ENCODE results near the gene SARM1.

SARM1 gene

DNA sequence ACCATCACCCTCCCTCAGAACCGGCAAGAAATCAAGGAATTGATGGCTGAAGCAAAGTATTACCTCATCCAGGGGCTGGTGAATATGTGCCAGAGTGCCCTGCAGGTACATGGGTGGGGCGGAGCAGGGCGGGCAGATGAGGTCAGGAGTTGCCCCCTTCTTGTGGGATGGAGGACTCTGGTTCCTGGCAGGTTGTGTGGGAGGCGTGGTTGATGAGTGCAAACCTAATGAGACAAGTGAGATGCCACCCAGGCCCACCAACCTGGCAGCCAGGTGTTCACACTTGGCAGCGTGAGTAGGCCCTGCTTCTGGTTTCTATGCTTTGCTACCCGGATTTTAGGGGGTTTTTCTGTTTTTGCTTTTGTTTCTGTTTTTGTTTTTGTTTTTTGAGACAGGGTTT, 31.1 kb upstream of the SARM1 start:
- DNase-seq (ENCODE audit: low spot score): no peak
- no peak for FAIRE-seq

DNA sequence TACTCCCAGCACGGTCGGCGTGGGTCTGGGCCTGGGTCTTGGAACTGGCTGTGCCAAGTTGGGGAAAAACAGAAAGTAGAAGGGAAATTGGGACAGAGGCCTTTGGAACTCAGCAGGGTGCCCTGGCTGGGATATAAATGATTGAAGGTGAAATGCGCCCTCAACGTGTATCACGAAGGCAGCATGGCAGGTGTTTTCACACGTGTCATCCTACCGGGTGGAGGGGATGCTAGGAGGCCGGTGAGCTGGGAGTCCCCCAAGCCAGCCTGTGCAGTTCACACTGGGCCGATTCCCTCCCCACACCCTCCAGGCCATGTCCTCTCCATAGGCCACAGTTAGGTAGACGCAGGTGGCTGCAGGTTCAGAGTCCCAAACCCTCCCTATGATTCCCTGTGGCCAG, 30.0 kb upstream of the SARM1 start:
- DNase-seq (ENCODE audit: low spot score): no peak
- FAIRE-seq: no peak

DNA sequence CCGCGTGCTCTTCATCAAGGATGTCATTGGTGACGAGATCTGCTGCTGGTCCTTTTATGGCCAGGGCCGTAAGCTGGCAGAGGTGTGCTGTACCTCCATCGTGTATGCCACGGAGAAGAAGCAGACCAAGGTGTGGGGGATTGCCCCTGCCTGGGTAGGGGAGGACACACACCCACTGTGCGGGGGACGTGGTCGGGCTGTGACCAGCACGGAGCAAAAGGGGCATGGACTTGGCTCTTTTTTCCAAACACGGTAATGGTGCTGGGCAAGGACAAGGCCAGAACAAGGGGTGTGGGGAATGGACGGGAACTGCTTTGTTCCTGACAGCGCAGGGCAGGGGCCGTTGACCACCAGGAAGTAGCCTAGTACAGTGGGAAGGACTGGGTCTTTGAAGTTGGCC, 29.2 kb upstream of the SARM1 start:
- FAIRE-seq (no peak), DNase-seq (ENCODE audit: low spot score) (no peak)

DNA sequence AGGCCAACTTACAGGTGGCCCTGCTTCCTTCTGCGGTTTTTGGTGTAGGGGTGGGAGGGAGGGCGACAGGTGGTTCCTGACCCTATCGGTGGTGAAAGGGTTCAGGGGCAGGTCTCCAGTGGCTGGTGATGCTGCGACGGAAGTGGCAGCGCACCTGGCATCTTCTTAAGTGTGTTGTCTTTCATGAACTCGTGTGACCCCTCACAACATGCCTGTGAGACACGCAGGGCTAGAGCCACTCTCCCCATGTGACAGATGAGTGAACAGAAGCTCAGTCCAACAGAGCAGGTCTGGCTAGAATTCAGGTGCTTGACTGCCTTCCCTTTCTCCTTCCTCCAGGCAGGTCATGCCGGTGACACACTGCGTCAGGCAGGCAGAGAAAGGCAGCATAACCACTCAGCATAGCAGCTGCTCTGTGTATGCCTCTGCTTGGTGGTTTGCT, 28.0 kb upstream of the SARM1 start:
- FAIRE-seq: no peak
- DNase-seq (ENCODE audit: low spot score): no peak

DNA sequence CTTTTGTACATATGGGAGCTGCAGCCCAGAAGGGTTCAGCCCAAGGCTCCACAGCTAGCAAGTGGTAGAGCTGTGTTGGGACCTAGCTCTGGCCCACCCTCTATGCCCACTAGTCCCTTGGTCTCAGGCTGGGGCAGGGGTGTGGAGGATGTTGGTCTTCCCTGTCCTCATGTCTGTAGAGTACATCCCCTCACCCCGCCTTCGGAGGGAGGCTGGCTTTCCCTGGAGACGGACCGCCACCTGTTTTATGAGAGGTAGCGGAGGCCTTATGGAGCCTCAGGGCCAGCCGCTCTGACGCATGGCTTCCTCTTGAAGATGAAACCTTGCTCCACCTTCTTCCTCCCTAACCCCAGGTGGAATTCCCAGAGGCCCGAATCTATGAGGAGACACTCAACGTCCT, 27.5 kb upstream of the SARM1 start:
- FAIRE-seq (no peak), DNase-seq (ENCODE audit: low spot score) (no peak)

DNA sequence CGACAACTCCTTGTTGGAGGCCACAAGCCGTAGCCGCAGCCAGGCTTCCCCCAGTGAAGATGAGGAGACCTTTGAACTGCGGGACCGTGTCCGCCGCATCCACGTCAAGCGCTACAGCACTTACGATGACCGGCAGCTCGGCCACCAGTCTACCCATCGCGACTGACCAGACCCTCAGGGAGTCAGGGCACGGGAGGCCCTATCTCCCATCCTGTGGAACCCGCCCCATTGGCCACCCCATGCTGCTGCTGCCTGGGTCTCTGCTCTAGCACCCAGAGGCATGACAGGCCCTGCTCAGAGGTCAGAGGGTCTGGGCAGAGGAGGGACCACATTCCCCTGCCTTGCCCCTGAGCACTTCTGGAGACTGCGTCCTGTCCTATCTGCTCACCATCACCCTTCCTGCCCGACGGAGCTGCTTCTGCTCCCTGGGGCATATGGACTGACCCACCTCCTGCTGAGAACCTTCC, 27.0 kb upstream of the SARM1 start:
- no peak for DNase-seq (ENCODE audit: low spot score)

DNA sequence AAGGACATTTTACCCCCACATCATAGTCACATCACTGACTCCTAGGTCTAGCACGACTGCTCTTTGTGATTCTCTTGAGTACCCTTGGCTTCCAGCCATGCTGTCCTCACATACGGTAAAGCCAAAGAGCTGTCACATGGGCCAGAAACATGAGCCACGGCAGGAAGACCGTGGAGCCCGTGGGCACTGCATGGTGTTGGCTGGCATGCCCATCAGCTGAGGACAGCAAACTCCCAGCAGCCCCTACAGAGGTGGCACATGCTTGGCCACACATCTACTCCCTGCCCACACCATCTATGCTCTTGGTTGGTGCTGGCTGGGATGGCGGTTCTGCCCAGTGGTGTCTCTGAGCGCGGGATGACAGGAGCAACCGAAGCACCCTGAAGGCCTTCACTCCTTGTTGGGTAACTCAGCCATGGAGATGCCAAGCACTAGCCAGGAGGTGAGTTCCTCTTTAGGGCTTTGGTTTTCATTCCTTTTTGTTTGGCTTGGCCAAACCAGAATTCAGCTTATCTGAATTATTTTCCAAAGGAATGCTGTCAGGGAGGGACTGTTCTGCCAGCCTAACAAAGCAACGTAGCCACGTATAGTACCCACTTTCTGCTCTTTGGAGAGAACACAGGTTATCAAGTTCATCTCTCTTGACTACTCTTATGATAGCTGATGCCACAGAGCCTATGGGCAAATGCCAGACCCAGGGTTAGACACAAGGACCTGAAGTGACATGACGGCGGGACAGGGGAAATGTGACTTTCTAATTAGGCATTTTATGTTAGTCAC, 25.9 kb upstream of the SARM1 start:
- FAIRE-seq (no peak), DNase-seq (ENCODE audit: low spot score) (peak; percentile 9)

More for the DNA sequence above, 27.0 kb upstream of the SARM1 start:
- no peak for FAIRE-seq

DNA sequence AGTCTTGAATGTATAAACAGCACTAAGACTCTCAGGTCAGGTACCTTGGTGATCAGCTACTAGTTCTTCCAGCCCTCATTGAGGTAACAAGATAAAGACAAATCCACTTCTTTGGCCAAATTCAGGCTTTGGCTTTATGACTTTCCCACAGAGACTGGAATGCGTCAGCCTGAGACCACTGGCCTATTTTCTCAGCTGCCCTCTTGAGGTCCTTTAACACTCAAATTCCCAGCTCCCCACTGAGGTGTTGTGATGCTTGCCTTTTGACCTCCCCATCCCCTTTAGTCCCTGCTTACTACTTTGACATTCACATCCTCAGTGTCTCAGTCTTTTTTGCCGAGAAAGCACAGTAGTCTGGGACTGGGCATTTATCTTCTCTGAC, 25.3 kb upstream of the SARM1 start:
- DNase-seq (ENCODE audit: low spot score): no peak
- FAIRE-seq: no peak

DNA sequence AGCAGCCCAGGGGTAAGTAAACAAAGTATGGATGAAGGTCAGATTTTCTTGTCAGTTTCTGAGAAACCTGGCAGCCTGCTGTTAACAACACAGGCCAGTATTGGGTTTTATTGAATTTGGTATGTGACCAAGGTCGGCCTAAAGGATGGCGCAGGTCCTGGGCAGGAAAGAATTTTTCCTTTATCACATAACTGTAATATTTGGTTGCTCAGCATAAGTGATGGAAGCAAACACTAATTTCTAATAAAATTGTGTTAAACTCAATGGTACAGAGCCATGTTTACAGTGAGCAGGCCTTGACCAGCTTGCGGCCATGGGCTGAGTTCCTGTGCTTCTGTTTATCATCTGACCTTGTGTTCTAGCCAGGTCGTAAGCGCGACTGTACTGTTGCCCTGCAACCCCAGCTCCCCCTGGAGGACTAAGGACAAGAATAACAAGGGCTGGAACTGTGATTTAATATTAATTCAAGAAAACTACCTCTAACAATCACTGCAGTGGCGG, 24.7 kb upstream of the SARM1 start:
- no peak for FAIRE-seq
- no peak for DNase-seq (ENCODE audit: low spot score)

DNA sequence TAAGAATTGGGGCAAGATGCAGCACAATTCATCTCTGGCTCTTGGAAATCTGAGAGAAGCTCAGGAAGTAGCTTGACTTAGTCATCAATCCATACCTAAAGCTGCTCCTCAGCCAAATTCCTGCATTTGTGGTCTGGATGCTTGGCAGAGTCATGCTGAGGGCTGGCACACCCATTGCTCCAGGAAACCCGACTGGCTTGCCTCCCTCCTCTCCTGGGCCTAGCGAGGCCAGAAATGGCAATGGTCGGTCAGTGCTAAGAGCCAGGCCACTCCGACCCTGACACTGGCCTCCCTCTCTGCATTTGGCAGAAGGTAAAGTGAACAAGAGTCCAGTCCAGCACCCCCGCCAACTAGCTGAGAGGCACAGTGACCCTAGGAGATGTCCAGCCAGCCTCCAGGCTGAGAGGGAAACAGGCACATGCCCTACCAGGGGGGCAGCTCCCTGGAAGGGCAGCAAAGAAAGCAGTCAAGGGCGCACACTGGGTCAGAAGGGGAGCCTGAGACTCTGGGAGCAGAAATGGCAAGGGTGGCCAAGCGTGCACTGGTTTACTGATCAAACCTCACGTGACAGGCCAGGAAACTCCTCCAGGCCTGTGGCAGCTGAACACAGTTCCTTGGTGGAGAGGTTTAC, 24.1 kb upstream of the SARM1 start:
- FAIRE-seq: peak; percentile 93

DNA sequence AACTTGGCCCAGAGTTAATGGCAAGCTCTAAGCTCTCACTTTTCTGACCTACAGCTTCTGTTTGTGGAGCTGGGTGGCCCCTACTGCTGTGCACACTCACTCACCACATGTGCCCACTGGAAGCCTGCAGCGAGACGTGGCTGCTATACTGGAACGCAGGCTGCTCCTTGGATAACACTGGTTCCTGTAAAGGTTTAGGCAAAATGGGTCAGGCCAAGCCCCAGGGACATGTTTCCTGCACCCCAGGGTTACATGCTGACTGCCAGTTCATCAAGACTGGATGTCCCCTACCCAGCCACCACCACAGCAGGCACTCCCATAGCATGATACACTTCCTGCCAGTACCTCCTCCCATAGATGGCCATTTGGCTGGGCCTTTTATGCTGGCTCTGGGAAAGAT, 22.5 kb upstream of the SARM1 start:
- no peak for DNase-seq (ENCODE audit: low spot score)
- no peak for FAIRE-seq

More for the DNA sequence above, 24.1 kb upstream of the SARM1 start:
- peak; percentile 92 for DNase-seq (ENCODE audit: low spot score)

DNA sequence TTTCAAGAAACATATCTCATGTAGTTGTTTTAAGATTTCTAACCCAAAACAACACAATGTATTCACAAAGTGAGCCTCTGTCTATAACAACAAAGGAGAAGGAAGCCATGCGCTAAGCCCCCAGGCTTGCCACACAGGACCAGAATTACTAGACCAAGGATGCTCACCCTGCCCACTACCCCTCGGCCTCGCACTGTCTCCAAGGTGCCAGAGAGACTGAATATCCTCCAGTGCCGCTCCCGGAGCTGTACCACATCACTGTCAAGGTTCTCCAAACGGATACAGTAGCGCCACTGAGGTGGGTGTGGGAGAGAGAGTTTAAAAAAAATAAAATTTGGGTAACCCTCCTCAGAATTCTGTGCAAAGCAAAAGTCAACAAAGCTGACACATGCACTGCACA, 21.2 kb upstream of the SARM1 start:
- DNase-seq (ENCODE audit: low spot score) (no peak), FAIRE-seq (no peak)

DNA sequence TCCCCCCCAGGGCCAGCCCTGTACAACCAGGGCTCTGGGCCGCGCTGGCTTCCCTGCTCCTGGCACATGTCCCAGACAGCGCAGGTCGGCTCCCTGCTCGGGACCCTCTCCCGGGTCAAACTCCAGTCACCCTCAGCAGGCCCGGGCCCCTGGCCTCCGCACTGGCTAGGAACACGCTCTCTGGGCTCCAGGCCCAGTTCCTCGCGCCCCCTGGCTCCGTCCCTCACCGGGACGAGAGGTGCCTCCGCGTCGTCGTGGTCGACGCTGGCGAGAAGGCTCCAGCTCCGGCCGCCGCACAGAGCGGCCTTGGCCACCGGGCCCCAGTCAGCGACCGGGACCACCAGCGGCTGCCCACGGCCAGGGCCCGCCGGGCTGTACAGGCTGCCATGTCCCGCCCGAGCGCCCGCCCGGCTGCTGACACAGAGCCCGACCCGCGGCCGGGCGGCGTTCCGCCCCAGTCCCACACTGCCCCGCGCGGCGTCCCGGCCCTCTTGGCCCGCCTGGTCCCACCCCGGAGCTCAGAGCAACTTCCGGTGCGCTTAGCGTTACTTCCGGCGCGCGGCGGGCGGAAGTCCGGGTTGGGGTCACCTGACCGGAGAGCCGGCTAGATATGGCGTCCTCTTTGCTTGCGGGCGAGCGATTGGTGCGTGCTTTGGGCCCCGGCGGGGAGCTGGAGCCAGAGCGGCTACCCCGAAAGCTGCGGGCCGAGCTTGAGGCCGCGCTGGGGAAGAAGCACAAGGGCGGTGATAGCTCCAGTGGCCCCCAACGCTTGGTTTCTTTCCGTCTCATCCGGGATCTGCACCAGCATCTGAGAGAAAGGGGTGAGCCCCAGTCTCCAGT, 14.2 kb upstream of the SARM1 start, which contains the start of gene POLDIP2:
POLDIP2 (minus strand) TSS at position 467 of the 840 bp plus-strand sequence; CDS start at position 388, 79 bp downstream.
- no peak for FAIRE-seq
- DNase-seq (ENCODE audit: low spot score): peak; percentile 80

DNA sequence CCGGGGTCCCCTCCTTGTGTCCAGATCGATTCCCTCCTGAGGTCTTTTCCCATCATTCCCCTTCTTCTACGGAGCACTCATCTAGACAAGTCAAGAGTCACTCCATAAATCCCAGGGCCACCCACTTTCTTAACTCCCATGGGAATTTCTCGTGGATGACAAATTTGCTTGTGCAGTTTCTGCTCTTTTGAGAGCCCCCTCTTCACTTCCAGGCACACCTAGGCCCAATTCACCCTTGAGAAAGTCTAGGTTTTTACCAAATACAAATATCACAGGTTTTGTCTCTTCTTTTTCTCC, 13.6 kb upstream of the SARM1 start:
- no peak for FAIRE-seq
- DNase-seq (ENCODE audit: low spot score): no peak

DNA sequence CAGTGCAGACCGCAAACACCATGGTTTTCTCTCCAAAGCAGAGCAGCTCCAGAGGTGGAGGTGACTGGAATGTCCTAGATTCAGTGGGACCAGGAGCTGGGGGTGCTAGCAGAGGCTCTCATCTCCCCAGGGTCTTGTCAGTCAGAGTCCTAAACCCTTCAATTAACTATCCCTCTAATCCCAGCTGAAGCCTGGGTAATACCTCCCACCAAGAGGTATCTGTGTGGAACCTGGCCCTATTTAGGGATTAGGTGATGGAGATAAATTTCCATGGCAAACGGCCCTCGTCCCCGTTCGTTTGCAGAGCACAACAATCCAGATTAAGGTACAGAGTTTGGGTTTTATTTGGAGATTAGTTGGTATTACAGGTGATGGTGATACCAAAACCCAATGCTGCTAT, 8.3 kb upstream of the SARM1 start:
- DNase-seq (ENCODE audit: low spot score): no peak
- FAIRE-seq: no peak

DNA sequence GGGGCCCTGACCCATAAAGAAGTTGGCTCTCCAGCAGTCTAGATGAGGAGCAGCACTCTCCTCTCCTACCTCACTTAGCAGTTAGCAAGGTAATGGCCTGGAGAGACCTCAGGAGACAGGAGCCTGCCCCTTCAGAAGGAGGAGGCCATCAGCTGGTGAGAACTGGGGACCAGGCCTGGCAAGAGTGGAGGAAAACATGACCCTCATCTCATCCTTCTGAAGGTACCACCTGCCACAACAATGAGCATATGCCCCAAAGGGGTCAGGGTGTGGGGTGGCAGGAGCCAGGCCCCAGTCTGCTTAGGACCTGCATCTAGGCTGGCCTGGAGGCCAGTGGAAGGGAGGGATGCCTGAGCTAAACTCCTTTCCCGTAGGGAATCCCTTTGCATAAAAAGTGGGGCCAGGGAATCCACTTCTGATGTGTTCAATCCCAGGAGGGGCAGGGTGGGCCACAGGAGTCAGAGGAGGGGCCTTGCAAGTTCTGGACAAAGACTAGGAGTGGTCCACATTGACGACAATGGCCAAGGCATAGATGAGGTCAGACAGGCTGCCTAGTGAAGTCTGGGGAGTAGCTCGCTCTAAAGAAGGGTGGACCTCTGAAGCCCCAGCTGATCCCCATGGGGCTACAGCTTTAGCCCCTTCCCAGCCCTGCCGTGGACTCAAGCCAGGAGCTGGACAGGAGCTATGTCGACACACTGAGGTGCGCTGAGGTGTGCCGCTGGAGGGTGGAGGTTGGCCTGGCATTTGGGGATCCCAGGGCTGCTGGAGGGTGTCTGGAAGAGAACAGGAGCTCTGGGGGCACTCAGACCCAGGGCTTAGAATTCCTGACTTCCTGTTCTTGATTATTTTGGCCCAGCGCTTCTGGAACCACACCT, 7.5 kb upstream of the SARM1 start:
- FAIRE-seq (no peak), DNase-seq (ENCODE audit: low spot score) (no peak)

DNA sequence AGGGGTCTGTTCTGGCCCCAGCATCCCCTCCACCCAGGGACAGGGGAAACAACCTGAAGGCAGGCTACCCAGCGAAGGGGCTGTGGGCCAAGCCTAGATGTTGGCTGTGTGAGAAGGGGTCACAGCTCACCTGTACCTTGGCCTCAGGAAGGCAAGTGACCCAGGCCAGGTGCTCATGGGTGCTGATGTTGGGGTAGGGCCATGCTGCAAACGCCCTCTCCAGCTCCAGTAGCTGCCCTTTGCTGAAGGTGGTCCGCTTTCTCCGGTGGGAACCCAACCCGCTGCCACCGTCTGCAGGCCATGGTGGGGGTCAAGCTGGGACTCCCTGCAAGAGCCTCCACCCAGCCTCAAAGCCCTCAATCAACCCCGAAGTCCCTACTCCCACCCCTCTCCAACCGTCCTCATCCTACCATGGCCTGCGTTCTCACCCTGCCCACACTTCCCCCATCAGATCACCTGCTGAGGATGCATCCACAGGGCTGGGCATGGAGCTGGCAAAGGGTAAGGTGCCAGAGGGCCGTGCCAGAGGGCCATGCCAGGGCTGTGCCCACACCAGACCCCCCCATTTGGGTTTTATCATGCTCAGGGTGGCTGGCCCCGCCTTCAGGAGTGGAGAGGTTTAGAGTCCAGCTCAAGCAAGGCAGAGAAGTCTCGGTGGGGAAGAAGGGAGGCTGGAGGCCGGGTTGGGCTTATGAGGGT, 6.7 kb upstream of the SARM1 start, which contains the start of gene SEBOX:
SEBOX (minus strand) TSS at position 535 of the 699 bp plus-strand sequence; CDS start at position 487, 48 bp downstream.
- no peak for DNase-seq (ENCODE audit: low spot score)
- no peak for FAIRE-seq

DNA sequence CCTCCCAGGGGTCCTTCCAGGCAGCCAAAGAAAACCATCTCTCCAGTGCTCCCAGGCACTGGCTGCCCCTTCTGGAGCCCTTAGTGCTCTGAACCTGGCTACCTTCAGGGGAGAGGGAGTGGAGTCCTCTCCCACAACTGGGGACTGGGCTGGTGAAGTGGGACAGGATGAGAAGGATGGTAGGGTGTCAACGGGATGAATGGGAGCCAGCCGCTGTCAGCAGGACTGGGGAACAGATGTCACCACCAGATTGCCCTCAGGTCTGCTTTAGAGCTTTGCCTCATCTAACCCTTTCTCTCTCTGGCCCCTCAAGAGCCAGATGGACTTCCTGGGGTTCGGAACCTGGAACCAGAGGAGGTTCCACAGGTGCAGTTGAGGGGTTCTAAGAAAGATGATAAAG, 6.0 kb upstream of the SARM1 start:
- FAIRE-seq (no peak), DNase-seq (ENCODE audit: low spot score) (no peak)

DNA sequence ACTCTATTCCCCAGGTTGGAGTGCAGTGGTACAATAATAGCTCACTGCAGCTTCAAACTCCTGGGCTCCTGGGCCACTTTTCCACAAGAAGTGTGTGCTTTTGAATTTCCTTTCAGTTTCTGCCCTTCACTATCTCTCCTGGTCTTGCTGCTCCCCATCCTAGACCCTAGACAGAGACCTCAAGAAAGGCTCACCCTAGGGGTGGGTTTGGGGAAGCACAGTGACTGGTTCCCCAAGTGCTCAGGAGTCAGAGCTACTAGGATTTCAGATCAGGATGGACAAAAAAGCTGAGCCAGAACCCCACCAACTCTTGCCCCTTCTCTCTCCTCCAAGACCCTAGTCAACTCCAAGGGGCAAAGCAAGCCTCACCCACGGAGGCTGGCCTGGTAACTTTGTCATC, 4.9 kb upstream of the SARM1 start:
- no peak for DNase-seq (ENCODE audit: low spot score)
- no peak for FAIRE-seq

DNA sequence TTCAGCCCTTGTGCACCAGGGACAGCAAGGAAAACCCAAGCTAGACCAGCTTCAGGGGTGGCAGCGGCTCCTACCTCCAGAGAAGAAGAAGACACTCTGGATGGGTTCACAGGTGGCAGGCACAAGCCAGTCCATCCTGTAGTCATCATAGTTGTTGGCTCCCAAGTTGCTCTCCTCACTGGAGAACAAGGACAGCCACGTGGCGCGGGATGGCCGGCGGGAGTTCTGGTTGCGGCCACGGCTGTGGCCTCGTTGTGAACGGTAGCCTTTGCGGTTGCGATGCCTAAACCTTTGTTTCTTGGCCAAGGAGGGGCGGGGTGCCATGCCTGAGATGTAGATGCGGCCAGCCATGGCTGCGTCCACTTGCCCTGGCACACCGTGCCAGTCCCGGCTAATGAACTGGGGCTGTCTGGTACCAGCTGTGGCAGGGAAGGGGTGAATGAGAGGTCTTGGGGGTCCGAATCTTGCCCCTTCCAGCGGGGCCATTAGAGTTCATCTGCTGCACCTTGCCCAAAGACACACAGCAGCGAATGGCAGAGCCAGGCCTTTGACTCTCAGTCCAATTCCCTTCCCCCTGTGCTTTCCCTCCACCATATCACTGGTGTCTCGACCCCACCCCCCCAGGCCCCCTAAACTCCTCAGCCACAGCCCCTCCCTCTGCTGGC, 3.7 kb upstream of the SARM1 start:
- FAIRE-seq: no peak
- no peak for DNase-seq (ENCODE audit: low spot score)

All from RCC 7860 (cell line).